Large intestine (tissue), 12 donors: ENCODE data around the gene BNIP1. TPM values are rescaled to one million over a fixed set of nuclear protein-coding genes. Genes with fewer than 3 reads are reported as not detected.

ENCODE experiments used
- DNase-seq, 2 donors: peaks; one replicate each; pipeline versions ENCODE4 v3.0.0 to v3.0.0-alpha.2; 2013
- H3K27ac ChIP-seq: one replicate; pipeline ENCODE4 v1.5.1; 2013; ENCODE audit warnings: low read length
- H3K27me3 ChIP-seq: 2 replicates; pipeline ENCODE4 v1.6.1; 2013; ENCODE audit warnings: low read length; ENCODE audit not compliant: control insufficient read depth, insufficient read depth
- H3K36me3 ChIP-seq: 2 replicates; pipeline ENCODE4 v1.6.1; 2013; ENCODE audit warnings: low read length; ENCODE audit not compliant: control insufficient read depth, insufficient read depth
- H3K4me1 ChIP-seq: one replicate; pipeline ENCODE4 v1.6.1; 2013; ENCODE audit warnings: low read length; ENCODE audit not compliant: control insufficient read depth, insufficient read depth
- H3K4me3 ChIP-seq: one replicate; pipeline ENCODE4 v1.5.1; 2013; ENCODE audit warnings: low read length
- H3K9me3 ChIP-seq: one replicate; pipeline ENCODE4 v1.6.1; 2013; ENCODE audit warnings: mild to moderate bottlenecking, low read depth, low read length, moderate library complexity; ENCODE audit not compliant: control insufficient read depth
- WGBS: methylation state at CpG from one replicate; pipeline ENCODE4 v1.1.5; 2013; ENCODE audit warnings: low lambda C conversion rate; ENCODE audit not compliant: insufficient coverage; 5-methylcytosine and 5-hydroxymethylcytosine counted together
- long read RNA-seq, 11 donors: transcript quantifications; one replicate each; lab custom pipeline, GENCODE V29; 2026
- polyA plus RNA-seq: library from polyadenylated mRNA; unstranded; fragments of 120-200 nt; gene quantifications from one replicate; pipeline ENCODE4 v1.2.1, GENCODE V29; 2013

The BNIP1 gene, protein sequence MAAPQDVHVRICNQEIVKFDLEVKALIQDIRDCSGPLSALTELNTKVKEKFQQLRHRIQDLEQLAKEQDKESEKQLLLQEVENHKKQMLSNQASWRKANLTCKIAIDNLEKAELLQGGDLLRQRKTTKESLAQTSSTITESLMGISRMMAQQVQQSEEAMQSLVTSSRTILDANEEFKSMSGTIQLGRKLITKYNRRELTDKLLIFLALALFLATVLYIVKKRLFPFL
- polyA plus RNA-seq = 12.0 TPM
- long read RNA-seq, donor 1, partial matches to known transcripts = 0 of 3 reads
- long read RNA-seq, donor 1, other reads (novel, unspliced or antisense) = 0 of 3 reads
- long read RNA-seq, donor 2, transcript BNIP1-202 (6 exons, 1,184 nt) = major isoform, 7 of 14 reads
- long read RNA-seq, donor 2, partial matches to known transcripts = 7 of 14 reads
- long read RNA-seq, donor 2, other reads (novel, unspliced or antisense) = 0 of 14 reads
- long read RNA-seq, donor 3, transcript BNIP1-202 (6 exons, 1,184 nt) = major isoform, 16 of 18 reads
- long read RNA-seq, donor 3, partial matches to known transcripts = 0 of 18 reads
- long read RNA-seq, donor 3, other reads (novel, unspliced or antisense) = 0 of 18 reads
- long read RNA-seq, donor 4 = 0 reads
- long read RNA-seq, donor 5, partial matches to known transcripts = 0 of 3 reads
- long read RNA-seq, donor 5, other reads (novel, unspliced or antisense) = 0 of 3 reads
- long read RNA-seq, donor 6, transcript BNIP1-202 (6 exons, 1,184 nt) = major isoform, 10 of 10 reads
- long read RNA-seq, donor 6, partial matches to known transcripts = 0 of 10 reads
- long read RNA-seq, donor 6, other reads (novel, unspliced or antisense) = 0 of 10 reads
- long read RNA-seq, donor 7, partial matches to known transcripts = 0 of 2 reads
- long read RNA-seq, donor 7, other reads (novel, unspliced or antisense) = 0 of 2 reads
- long read RNA-seq, donor 8, transcript BNIP1-202 (6 exons, 1,184 nt) = major isoform, 13 of 13 reads
- long read RNA-seq, donor 8, partial matches to known transcripts = 0 of 13 reads
- long read RNA-seq, donor 8, other reads (novel, unspliced or antisense) = 0 of 13 reads
- long read RNA-seq, donor 9, transcript BNIP1-202 (6 exons, 1,184 nt) = major isoform, 6 of 21 reads
- long read RNA-seq, donor 9, partial matches to known transcripts = 14 of 21 reads
- long read RNA-seq, donor 9, other reads (novel, unspliced or antisense) = 0 of 21 reads
- long read RNA-seq, donor 10, transcript BNIP1-202 (6 exons, 1,184 nt) = major isoform, 6 of 14 reads
- long read RNA-seq, donor 10, partial matches to known transcripts = 8 of 14 reads
- long read RNA-seq, donor 10, other reads (novel, unspliced or antisense) = 0 of 14 reads
- long read RNA-seq, donor 11, transcript BNIP1-202 (6 exons, 1,184 nt) = major isoform, 5 of 5 reads
- long read RNA-seq, donor 11, partial matches to known transcripts = 0 of 5 reads
- long read RNA-seq, donor 11, other reads (novel, unspliced or antisense) = 0 of 5 reads

DNA sequence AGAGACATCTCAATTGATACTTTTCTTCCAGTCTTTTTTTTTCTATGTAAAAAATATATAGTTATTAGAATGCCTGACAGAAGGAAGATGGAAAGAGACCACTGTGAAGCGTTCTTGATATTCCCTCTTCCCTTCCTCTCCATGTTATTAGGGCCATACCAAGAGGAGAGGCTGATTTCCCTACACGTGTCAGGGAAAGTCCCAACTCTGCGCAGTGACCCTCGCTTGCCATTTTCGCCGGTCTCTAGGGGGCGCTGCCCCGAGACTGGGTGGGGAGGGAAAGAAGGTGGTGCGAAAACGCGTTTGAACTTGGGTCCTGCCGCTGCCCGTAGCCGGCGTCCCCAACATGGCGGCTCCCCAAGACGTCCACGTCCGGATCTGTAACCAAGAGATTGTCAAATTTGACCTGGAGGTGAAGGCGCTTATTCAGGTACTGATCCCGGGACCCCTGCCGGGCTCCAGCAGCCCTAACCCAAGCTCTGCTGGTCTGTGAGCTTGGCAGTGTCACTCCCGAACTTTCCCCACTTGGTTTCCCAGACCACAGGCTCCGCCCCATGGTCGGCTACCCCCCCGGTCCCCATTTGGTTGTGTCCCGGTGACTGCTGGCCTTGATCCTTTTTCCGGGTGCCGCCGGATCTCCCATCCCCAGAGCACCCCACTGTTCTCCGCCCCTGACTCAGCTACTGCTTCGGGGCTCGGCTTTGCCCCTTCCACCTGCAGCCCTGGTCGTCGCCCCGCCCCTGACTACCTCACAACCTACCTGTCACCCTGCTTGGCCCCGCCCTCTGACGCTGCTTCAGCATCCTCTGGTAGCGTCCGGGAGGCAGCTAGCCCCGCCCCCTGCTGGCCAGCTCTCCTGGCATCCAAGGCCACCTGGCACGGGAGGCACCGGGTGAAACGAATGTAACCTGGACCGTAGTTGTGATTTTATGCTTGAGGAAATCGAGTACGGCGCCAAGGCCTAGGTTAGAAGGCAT, at the start of gene BNIP1:
BNIP1 (plus strand) TSS at position 332 of the 977 bp plus-strand sequence; CDS start at position 347, 15 bp downstream.
- DNase-seq = peak; percentile 96 to 98
- no peaks in the 10 kb centered on the region for H3K4me1 ChIP-seq
- peak within 1 kb of the TSS; percentile 98 for H3K4me3 ChIP-seq
- H3K27ac ChIP-seq = peak within 1 kb of the TSS; percentile 95
- no CpG with 5 or more reads among the region's 48 CpGs for WGBS
- no peaks in the 10 kb centered on the region for H3K27me3 ChIP-seq
- H3K36me3 ChIP-seq = peaks cover 18% of the 10 kb centered on the region
- no peaks in the 10 kb centered on the region for H3K9me3 ChIP-seq

DNA sequence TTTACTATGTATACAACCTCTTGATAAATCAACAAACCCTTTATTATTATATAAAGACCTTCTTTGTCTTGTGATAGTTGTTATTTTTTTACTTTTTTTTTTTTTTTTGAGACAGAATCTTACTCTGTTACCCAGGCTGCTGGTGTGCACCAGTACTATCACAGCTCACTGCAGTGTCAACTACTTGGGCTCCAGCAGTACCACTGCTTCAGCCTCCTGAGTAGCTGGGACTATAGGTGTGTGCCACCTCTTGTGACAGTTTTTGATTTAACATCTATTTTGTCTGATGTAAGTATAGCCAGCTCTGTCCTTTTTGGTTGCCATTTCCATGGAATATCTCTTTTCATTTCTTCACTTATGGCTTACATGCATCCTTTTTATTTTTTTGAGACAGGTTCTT, 45.5 kb upstream of the BNIP1 start:
- no peaks in the 10 kb centered on the region for H3K4me1 ChIP-seq
- H3K27ac ChIP-seq = no peak overlapping the region
- no peaks in the 10 kb centered on the region for H3K27me3 ChIP-seq
- peaks cover 5% of the 10 kb centered on the region for H3K9me3 ChIP-seq
- DNase-seq = no peak
- no peak overlapping the region for H3K4me3 ChIP-seq
- peaks cover 3% of the 10 kb centered on the region for H3K36me3 ChIP-seq

DNA sequence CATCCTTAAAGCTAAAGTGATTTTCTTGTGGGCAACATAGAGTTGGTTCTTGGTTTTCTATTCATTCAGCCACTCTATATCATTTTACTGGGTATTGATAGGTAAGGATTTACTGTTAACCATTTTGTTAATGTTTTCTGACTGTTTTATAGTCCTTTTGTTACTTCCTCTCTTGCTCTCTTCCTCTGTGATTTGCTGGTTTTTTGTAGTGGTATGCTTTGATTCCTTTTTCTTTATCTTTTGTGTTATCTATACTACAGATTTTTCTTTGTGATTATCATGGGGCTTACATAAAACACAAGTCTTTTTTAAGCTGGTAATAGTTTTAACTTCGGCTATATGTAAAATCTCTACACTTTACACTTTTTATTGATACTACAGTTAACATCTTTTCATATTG, 44.9 kb upstream of the BNIP1 start:
- DNase-seq = no peak
- H3K27me3 ChIP-seq = no peaks in the 10 kb centered on the region
- H3K4me3 ChIP-seq = no peak overlapping the region
- peaks cover 3% of the 10 kb centered on the region for H3K36me3 ChIP-seq
- WGBS = 100% methylated on average over 1 of the region's 1 CpG
- H3K9me3 ChIP-seq = peaks cover 5% of the 10 kb centered on the region
- H3K27ac ChIP-seq = no peak overlapping the region
- H3K4me1 ChIP-seq = no peaks in the 10 kb centered on the region

DNA sequence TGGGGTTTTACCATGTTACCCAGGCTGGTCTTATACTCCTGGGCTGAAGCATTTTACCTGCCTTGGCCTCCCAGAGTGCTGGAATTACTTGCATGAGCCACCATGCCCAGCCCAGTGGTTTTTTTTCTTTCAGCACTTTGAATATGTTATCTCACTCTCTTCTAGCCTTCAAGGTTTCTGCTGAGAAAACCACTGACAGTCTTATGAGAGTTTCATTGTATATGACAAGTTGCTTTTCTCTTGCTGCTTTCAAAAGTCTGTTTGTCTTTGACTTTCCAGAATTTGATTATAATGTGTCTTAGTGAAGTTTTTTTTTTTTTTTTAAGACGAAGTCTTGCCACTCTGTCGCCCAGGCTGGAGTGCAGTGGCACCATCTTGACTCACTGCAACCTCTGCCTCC, 43.1 kb upstream of the BNIP1 start:
- WGBS = no CpG with 5 or more reads among the region's 2 CpGs
- no peaks in the 10 kb centered on the region for H3K27me3 ChIP-seq
- H3K4me1 ChIP-seq = no peaks in the 10 kb centered on the region
- H3K4me3 ChIP-seq = no peak overlapping the region
- no peak for DNase-seq
- peaks cover 5% of the 10 kb centered on the region for H3K9me3 ChIP-seq
- H3K27ac ChIP-seq = no peak overlapping the region
- H3K36me3 ChIP-seq = peaks cover 3% of the 10 kb centered on the region

DNA sequence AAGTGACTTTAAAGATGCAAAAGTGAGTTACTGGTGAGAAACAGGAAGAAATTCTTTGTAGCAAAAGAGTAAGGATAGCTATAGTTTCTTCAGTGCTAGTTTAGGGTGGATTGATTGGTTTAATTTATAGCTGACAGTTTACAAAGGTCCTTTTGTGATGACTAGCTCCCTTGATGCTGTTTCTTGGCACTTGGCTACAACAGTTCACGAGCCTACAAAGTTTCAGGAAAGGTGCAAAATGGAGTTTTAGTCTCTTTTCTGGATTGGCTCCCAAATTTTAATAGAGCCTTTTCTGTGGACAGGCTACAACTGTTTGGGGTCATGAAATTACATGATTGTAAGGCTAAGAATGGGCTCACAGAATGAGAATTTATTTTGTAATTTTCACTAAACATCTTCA, 40.9 kb upstream of the BNIP1 start:
- DNase-seq = no peak
- Histone ChIP-seq H3K4me1 (no peaks in the 10 kb centered on the region), H3K4me3 (no peak overlapping the region), H3K36me3 (peaks cover 3% of the 10 kb centered on the region), H3K27ac (no peak overlapping the region), H3K9me3 (peaks cover 5% of the 10 kb centered on the region), H3K27me3 (no peaks in the 10 kb centered on the region)
- WGBS = no CpG with 5 or more reads among the region's 1 CpG

DNA sequence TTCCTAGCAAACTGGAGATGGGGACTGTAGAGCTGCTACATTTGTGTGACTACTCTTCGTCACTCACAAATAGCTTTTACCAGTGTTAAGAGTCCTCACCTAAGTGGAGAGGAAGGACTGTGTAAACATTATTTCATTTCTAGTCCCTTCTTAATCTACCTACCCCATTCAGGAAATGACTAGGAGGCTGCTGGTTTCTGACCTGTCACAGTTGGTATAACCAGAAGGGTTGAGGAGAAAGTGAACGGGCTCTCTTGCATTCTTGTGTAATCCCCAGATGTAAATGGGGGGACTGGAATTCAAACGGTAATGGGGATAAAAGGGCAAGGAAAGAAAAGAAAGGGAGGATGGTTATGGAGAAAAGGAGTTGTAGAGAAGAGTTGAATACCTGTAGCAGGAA, 35.4 kb upstream of the BNIP1 start:
- WGBS = 53% methylated on average over 2 of the region's 3 CpGs

DNA sequence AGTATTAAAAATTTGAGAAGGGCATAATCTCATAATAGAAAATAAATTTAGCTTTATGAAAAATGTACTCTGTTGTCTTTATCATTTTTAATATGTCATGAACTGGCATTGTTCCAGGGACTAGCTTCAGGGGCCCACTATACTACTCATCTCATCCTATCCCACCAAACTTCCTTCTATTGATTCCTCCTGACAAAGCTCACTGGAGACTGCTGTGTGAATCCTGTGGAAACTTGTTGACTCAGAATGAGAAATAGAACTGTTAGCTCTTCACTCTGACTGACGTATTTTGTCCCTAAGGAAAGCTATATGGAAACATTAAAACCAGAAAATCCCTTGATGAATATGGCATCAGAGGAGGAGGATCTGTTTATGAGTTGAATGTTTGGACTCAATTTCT, 29.8 kb upstream of the BNIP1 start:
- Histone ChIP-seq H3K36me3 (peaks cover 40% of the 10 kb centered on the region), H3K9me3 (no peaks in the 10 kb centered on the region), H3K4me1 (no peaks in the 10 kb centered on the region), H3K4me3 (no peak overlapping the region), H3K27ac (no peak overlapping the region), H3K27me3 (no peaks in the 10 kb centered on the region)
- 100% methylated on average over 1 of the region's 1 CpG for WGBS
- DNase-seq = no peak

More for the DNA sequence above, 35.4 kb upstream of the BNIP1 start:
- Histone ChIP-seq H3K4me1 (no peaks in the 10 kb centered on the region), H3K27me3 (no peaks in the 10 kb centered on the region), H3K4me3 (no peak overlapping the region), H3K36me3 (peaks cover 37% of the 10 kb centered on the region), H3K9me3 (no peaks in the 10 kb centered on the region), H3K27ac (no peak overlapping the region)
- no peak for DNase-seq

DNA sequence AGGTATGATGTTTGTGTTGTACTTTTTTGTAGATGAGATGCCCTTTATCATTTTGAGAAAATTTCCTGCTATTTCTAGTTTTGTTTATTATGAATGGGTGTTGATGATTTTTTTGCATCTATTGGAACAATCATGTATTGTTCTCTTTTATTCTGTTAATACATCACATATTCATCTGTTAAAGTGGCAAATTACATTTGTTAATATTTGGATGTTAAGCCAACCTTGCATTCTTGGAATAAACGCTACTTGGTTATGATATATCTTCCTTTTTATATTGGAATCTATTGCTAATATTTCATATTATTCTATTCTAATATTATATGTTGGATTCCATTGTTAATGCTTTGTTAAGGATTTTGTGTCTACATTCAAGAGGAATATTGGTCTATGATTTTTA, 24.6 kb upstream of the BNIP1 start:
- Histone ChIP-seq H3K36me3 (peaks cover 20% of the 10 kb centered on the region), H3K27me3 (no peaks in the 10 kb centered on the region), H3K4me3 (no peak overlapping the region), H3K4me1 (no peaks in the 10 kb centered on the region), H3K9me3 (no peaks in the 10 kb centered on the region), H3K27ac (no peak overlapping the region)
- 100% methylated on average over 1 of the region's 1 CpG for WGBS
- no peak for DNase-seq

DNA sequence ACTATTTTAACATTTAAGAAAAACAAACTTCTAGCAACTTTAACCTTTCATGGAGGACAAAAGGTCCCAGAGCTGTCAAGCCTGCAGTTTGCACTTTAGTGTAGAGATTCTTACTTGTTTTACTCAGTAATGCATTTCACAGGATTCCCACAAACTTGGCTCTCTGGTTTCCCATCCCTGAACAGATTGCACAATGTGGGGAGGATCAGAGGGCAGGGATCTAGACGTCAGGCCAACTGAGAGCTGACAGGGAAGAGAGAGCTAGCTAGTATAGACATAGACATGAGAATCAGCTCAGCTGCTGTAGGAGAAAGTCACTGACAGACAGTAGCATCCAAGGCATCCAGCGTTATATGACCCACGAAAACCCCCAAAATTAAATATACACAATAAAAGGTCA, 20.9 kb upstream of the BNIP1 start:
- H3K27ac ChIP-seq = no peak overlapping the region
- no peaks in the 10 kb centered on the region for H3K4me1 ChIP-seq
- no peaks in the 10 kb centered on the region for H3K9me3 ChIP-seq
- WGBS = no CpG with 5 or more reads among the region's 3 CpGs
- DNase-seq = no peak
- H3K36me3 ChIP-seq = peaks cover 23% of the 10 kb centered on the region
- H3K4me3 ChIP-seq = no peak overlapping the region
- no peaks in the 10 kb centered on the region for H3K27me3 ChIP-seq
